RPMI7951 (cell line): Measurements from ENCODE around the gene RDH11. TPM values are rescaled to one million over a fixed set of nuclear protein-coding genes. Genes with fewer than 3 reads are reported as not detected.

Source experiments
- DNase-seq: peaks from one replicate; pipeline ENCODE4 v3.0.0-alpha.2; 2012; ENCODE audit warnings: low read depth
- total RNA-seq: library from RNA; depleted of rRNA; stranded (reverse); fragments of >200 nt; shearing (Covaris generic); gene quantifications from 2 replicates; pipeline ENCODE4 v1.2.3, GENCODE V29; 2014; rRNA removed

RDH11 gene
- total RNA-seq, 1 experiment from 2014 or later: 86.6 TPM

GRCh38 chr14:67650151-67650550, 45.4 kb downstream of the RDH11 start:
- no peak for DNase-seq

GRCh38 chr14:67646131-67646530, 49.4 kb downstream of the RDH11 start:
- DNase-seq: no peak

GRCh38 chr14:67645414-67645813, 50.1 kb downstream of the RDH11 start:
- DNase-seq: no peak

- DNase-seq: no peak
These were observed 51.1 kb downstream of the RDH11 start for GRCh38 chr14:67644428-67644827.

GRCh38 chr14:67643713-67644112, 51.9 kb downstream of the RDH11 start:
- DNase-seq: no peak

GRCh38 chr14:67641902-67642749, 53.4 kb downstream of the RDH11 start:
- DNase-seq: no peak

DNA sequence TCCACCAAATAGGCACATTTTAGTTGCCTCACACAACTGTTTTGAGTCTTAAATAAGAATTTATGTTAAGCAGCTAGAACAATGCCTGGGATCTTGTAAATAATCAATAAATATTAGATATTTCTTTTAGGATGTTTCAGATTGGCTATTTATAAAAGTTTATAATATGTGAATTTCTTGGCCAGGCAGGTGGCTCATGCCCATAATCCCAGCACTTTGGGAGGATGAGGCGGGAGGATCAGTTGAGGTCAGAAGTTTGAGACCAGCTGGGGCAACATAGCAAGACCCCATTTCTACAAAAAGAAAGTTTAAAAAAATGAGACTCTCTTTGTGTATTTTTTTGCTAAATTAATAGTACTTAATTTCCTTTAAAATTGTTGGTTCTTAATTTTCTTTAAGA, 54.1 kb downstream of the RDH11 start:
- DNase-seq: no peak

DNA sequence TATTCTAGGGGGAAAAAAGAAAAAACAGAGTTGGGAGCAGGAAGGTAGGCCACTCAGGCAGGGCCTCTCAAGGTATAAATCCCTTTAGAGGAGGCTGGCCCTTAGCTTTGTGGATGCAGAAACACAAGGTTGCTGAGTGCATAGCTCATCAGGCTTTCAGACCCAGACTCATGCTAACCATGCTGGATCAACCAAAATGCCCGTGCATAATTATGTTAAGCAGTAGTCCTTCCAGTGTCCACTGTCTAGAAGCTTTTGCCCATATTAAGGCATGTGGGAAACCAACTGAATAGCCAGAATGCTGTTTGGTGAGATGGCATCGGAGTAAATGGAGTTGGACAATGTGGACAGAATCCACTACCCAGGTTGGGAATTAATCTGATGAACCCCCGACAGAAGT, 56.9 kb downstream of the RDH11 start:
- no peak for DNase-seq

- DNase-seq: peak; percentile 27
These were observed 59.1 kb downstream of the RDH11 start for GRCh38 chr14:67636361-67636919.

GRCh38 chr14:67633451-67634147, 62.0 kb downstream of the RDH11 start:
- no peak for DNase-seq

- DNase-seq: no peak
These were observed 64.6 kb downstream of the RDH11 start for GRCh38 chr14:67630938-67631337.

DNA sequence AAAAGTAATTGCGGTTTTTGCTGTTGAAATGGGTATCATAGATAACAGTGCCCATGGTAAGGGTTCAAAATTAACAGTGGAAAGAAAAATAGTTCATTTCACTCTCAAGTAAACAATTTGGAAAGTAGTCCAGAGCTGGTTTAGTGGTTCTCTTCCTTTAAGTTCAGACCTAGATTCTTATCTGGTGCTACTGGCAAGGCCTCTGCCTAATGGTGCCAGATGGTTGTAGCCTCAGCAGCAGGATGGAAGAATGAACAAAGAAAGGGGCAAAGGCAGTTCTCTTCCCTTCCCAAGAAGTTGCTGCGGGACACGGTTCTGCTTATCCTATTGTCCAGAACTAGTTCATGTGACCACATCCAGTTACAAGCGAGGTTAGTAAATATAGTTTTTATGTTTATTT, 65.4 kb downstream of the RDH11 start:
- DNase-seq: no peak

- no peak for DNase-seq
These were observed 68.0 kb downstream of the RDH11 start for GRCh38 chr14:67627519-67627918.

Other genes with a start within 250 kb of the RDH11 start
- 3.7 TPM in 2 replicates for gene TMEM229B, start 207.0 kb downstream of the RDH11 start, total RNA-seq
- gene PLEKHH1, start 162.5 kb downstream of the RDH11 start, total RNA-seq: 2.3 and 2.6 TPM in 2 replicates
- gene PIGH, start 95.5 kb downstream of the RDH11 start, total RNA-seq: 18.5 and 20.9 TPM in 2 replicates
- 16.0 and 21.9 TPM in 2 replicates for gene ARG2, start 75.8 kb downstream of the RDH11 start, total RNA-seq
- 49.3 and 52.6 TPM in 2 replicates for gene VTI1B, start 21.1 kb downstream of the RDH11 start, total RNA-seq
- not detected in 2 replicates for gene RDH12, start 6.1 kb upstream of the RDH11 start, total RNA-seq
- 9.1 and 9.3 TPM in 2 replicates for gene ZFYVE26, start 120.8 kb upstream of the RDH11 start, total RNA-seq
- 10.9 TPM in 2 replicates for gene RAD51B, start 124.0 kb upstream of the RDH11 start, total RNA-seq